Epithelial cell of proximal tubule (primary cell): ENCODE measurements around the gene IL1RAPL2. TPM values are rescaled to one million over a fixed set of nuclear protein-coding genes. Genes with fewer than 3 reads are reported as not detected.

Experiments
- DNase-seq: peaks from one replicate; pipeline ENCODE4 v3.0.0-alpha.2; 2011; ENCODE audit warnings: low read depth
- H3K4me3 ChIP-seq: 2 replicates; pipeline ENCODE4 v1.5.1; 2011; ENCODE audit warnings: low read depth, mild to moderate bottlenecking, low read length
- CTCF ChIP-seq: conservative IDR thresholded peaks from 2 replicates; pipeline ENCODE4 v1.5.1; 2012; ENCODE audit warnings: low read depth, mild to moderate bottlenecking, low read length
- total RNA-seq: library from RNA; depleted of rRNA; stranded (reverse); fragments of >200 nt; gene quantifications from 2 replicates; pipeline ENCODE4 v1.2.3, GENCODE V29; 2015

Gene IL1RAPL2
- total RNA-seq, 1 donor from 2014 or later: not detected

GRCh38 chrX:105168577-105168976 lies 602.6 kb downstream of the IL1RAPL2 start:
- no peak for DNase-seq
- no peak overlapping the region for H3K4me3 ChIP-seq
- TF ChIP-seq CTCF: no peak

GRCh38 chrX:105173071-105173470 lies 607.1 kb downstream of the IL1RAPL2 start:
- DNase-seq: no peak
- no peak overlapping the region for H3K4me3 ChIP-seq
- TF ChIP-seq CTCF: no peak

DNA sequence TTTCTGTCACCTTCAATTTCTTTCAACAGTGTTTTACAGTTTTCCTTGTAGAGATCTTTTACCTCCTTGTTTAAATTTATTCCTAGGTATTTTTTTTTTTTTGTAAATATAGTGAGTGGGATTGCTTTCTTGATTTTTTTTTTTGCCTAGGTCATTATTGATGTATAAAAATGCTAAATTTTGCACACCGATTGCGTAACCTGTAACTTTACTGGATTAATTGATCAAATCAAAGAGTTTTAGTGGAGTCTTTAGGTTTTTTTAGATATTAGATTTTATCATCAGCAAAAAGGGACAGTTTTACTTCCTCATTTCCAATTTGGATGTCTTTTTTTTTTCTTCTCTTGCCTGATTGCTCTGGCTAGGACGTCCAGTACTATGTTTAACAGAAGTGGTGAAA lies 613.6 kb downstream of the IL1RAPL2 start:
- DNase-seq: no peak
- no peak overlapping the region for H3K4me3 ChIP-seq
- no peak for TF ChIP-seq CTCF

DNA sequence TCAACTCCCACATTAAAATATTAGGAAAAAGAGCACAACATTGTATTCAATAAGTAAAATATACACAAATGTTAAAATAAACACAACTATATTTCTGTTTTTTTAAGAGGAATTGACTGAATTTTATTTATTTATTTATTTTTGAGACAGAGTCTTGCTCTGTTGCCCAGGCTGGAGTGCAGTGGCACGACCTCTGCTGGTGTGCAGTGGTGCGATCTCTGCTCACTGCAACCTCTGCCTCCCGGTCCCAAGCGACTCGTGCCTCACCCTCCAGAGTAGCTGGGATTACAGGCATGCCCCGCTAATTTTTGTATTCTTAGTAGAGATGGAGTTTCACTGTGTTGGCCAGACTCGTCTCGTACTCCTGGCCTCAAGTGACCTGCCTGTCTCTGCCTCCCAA lies 623.1 kb downstream of the IL1RAPL2 start:
- no peak for TF ChIP-seq CTCF
- no peak for DNase-seq
- H3K4me3 ChIP-seq: no peak overlapping the region

- DNase-seq: no peak
- H3K4me3 ChIP-seq: no peak overlapping the region
- TF ChIP-seq CTCF: peak; percentile 65
Observed at GRCh38 chrX:105190252-105190853, 624.4 kb downstream of the IL1RAPL2 start.

DNA sequence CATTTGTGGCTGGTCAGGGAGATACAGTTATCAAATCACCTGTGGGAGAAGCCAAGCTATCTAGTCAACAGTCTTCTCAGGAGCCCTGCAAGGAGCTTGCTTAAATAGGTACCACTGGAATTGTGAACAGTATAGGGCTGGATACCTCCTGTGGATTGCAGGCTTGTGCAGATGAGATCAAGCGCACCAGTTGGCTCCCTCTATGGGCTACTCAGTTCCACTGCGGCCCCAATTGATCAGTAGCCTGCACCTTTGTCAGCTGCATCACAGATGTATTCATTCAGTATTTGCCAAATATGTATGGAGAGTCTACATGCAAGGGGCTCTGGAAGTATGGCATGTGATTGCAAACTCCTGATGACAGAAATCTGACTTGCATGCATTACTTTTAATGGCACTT lies 625.9 kb downstream of the IL1RAPL2 start:
- TF ChIP-seq CTCF: peak; percentile 64
- H3K4me3 ChIP-seq: no peak overlapping the region
- no peak for DNase-seq

- TF ChIP-seq CTCF: no peak
- H3K4me3 ChIP-seq: no peak overlapping the region
- no peak for DNase-seq
Observed at GRCh38 chrX:105209406-105209805, 643.4 kb downstream of the IL1RAPL2 start.
